Fibroblast of pulmonary artery (primary cell): ENCODE results near the gene CLSTN2.

ENCODE experiments used
- DNase-seq: peaks from one replicate; pipeline ENCODE4 v3.0.0-alpha.2; 2010; ENCODE audit warnings: low read depth
- H3K4me3 ChIP-seq: replicated peaks from 2 replicates; pipeline ENCODE4 v1.5.1; 2011; ENCODE audit warnings: low read depth, mild to moderate bottlenecking, control low read depth, low read length, moderate library complexity
- TF ChIP-seq, protein P1 (sequence below): IDR thresholded peaks from 2 replicates; pipeline ENCODE4 v1.5.1; 2011; ENCODE audit warnings: mild to moderate bottlenecking, control low read depth, low read length, inconsistent platforms; ENCODE audit errors: missing control alignments

CLSTN2 gene

DNA sequence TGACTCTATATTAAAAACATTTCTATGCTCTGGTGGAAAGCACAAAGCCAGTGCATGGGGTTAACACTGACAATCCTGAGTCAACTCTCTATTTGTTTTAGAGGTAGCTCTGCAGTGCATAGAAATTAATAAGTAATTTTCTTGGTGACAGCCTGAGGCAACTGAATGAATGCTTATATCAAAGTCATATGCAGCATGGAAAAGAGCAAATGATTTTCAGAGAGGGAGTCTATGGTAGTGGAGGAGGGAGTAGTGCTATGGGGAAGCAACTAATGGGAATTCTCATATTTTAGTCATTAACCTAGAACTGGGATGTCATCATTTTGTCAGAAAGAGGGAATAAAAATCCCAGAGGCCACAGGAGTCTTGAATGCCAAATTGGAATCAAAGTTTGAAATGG, 99.1 kb downstream of the CLSTN2 start:
- no peak for DNase-seq
- no peak overlapping the region for H3K4me3 ChIP-seq
- TF ChIP-seq, protein P1, sequence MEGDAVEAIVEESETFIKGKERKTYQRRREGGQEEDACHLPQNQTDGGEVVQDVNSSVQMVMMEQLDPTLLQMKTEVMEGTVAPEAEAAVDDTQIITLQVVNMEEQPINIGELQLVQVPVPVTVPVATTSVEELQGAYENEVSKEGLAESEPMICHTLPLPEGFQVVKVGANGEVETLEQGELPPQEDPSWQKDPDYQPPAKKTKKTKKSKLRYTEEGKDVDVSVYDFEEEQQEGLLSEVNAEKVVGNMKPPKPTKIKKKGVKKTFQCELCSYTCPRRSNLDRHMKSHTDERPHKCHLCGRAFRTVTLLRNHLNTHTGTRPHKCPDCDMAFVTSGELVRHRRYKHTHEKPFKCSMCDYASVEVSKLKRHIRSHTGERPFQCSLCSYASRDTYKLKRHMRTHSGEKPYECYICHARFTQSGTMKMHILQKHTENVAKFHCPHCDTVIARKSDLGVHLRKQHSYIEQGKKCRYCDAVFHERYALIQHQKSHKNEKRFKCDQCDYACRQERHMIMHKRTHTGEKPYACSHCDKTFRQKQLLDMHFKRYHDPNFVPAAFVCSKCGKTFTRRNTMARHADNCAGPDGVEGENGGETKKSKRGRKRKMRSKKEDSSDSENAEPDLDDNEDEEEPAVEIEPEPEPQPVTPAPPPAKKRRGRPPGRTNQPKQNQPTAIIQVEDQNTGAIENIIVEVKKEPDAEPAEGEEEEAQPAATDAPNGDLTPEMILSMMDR, result no peak

DNA sequence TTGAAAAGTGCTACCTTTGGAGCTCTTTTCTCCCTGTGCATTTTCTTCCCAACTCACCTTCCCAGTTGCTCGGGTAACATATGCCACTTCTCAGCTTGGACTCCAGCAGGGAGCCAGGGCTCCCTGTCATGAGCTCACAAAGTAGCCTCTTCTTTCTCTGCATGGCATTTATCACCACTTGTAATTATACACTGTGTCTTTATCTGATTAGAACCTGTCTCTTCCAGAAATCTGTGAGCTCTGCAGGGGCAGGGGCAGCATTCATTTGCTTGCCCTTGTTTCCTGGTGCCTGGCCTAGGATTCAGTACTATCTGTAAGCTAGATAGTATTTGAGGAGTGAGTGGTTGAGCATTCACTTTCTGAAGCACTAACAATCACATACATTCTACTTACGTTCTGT, 100.9 kb downstream of the CLSTN2 start:
- DNase-seq, result no peak
- TF ChIP-seq, protein P1, result no peak
- H3K4me3 ChIP-seq, result no peak overlapping the region

DNA sequence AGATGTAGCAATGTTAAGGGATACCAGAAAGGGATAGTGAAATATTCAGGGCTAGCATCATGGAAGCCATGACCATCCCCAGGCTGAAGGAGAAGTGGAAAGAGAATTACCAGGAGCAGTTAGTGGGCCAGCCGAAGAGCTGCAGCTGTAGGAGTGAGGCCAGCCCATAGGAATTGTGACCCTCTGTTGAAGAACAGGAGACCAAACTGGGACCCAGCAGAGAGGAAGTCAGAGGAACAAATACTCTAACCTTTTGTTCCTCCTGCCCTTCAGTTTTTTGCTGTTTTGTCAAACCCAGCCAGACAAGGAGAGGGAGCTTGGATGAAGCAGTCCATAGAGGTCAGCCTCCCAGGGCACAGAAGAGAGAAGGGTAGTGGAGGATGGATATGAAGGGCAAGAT, 115.4 kb downstream of the CLSTN2 start:
- no peak overlapping the region for H3K4me3 ChIP-seq
- TF ChIP-seq, protein P1, result no peak
- no peak for DNase-seq

DNA sequence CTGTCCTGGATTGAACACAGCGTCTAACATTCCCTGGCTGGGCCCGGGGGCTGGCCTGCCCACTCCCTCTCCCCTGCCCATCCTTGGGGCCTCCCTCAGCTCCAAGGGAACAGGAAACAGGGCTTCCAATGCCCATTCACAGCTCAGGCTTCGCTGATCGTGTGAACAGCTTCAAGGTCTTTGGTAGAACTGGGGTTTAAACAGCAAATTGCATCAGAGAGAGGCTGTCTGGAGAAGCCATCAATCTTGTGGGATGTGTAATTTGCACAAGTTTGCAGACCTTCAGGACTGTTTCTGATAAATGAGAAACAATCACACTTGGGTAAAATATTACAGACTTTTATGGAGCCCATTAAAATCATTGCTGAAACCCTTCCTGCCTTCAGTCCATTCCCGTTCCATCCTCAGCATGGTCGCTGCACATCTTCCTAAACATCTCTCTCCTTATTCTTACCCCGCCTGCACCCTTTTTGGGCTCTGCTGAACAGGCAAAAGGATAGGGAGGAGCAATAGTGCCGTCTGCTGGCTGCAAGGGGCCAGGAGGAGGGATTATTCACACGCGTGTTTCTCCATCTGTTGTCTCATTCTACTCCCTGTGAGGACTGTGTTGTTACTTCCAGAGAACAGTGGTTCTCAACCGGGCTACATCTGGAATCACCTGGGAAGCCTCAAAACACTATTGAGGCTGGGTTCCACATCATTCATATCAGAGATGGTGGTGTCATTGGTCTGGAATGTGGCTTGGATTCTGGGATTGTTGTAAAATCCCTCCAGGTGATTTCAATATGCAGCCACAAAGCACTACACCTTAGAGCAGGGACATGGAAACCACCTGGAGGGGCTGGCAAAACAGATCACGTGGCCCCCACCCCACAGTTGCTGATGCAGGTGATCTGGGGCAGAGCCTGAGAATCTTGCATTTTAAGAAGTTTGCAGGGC, 116.3 kb downstream of the CLSTN2 start:
- TF ChIP-seq, protein P1, result no peak
- no peak for DNase-seq
- H3K4me3 ChIP-seq, result no peak overlapping the region

DNA sequence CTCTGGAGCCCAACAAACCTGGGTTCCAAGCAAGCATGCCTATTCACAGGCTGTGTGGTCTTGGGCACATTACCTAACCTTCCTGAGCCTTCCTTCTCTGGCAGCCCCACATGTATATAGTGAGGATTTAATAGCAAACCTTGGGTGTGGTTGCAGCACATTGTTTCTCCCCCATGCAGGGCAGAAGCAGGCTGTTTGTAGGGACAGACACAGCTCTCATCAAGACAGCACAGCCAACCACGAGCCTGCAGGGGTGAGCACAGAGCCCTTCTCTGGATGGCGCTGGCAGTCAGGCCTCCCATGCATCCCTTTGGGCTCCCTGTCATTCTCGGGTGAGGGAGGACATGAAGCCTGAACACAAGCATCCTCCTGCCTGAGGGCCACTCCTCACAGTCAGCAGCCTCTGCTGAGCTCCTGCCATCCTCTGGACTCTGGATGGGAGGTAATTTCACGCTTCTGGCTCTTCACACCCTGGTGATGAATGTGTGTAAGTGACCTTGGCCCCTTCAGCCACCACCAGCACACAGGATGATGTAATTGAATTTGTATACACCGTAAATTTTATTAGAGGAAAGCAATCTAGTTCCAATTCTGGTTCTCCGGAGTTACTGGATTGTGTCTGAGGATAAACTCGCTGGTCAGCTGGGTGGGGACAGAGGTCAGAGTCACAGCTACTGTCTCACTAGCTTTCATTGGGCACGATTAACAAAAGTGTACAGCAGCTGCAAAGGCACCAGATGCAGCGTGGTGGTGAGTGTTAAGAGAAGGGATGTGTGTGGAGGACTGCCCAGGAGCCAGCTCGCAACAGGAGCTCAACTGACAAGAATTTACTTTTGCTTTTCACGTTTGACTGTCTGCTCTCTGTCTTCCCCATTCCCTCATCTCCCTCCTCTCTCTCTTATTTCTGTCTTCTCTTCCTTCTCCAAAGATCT, 118.1 kb downstream of the CLSTN2 start:
- TF ChIP-seq, protein P1, result no peak
- no peak for DNase-seq
- no peak overlapping the region for H3K4me3 ChIP-seq

DNA sequence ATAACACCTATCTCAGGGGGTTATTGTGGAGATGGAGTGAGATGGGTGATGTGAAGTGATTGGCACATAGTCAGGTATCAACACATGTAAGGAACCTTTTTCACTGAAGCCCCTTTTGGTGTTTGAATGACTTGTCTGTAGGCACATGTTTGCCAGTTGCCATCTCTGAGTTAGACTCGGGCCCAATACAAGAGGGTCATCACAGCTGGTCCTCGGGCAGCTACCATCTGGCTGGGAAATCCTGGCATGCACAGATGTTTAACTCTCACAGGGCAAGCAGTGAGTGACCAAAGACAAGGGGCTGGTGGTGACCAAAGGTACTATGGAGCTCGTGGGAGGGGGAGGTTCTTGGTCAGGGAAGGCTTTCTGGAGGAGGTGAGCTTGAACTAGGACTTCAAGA, 118.8 kb downstream of the CLSTN2 start:
- no peak for DNase-seq
- TF ChIP-seq, protein P1, result no peak
- no peak overlapping the region for H3K4me3 ChIP-seq
